AG10803 (cell line): ENCODE data around the gene BAIAP2L1.

Experiments used
- DNase-seq: peaks from one replicate; pipeline ENCODE4 v3.0.0; 2010; ENCODE audit warnings: low read depth
- H3K4me3 ChIP-seq: 2 replicates; pipeline ENCODE4 v1.5.1; 2011; ENCODE audit warnings: mild to moderate bottlenecking, low read length, control low read depth
- TF ChIP-seq, protein P1 (sequence below): conservative IDR thresholded peaks from 2 replicates; pipeline ENCODE4 v1.5.1; 2011; ENCODE audit warnings: mild to moderate bottlenecking, low read length, control low read depth, inconsistent platforms

BAIAP2L1 gene

GRCh38 chr7:98341106-98341505, 59.8 kb downstream of the BAIAP2L1 start:
- DNase-seq, result peak; percentile 79
- TF ChIP-seq, protein P1, sequence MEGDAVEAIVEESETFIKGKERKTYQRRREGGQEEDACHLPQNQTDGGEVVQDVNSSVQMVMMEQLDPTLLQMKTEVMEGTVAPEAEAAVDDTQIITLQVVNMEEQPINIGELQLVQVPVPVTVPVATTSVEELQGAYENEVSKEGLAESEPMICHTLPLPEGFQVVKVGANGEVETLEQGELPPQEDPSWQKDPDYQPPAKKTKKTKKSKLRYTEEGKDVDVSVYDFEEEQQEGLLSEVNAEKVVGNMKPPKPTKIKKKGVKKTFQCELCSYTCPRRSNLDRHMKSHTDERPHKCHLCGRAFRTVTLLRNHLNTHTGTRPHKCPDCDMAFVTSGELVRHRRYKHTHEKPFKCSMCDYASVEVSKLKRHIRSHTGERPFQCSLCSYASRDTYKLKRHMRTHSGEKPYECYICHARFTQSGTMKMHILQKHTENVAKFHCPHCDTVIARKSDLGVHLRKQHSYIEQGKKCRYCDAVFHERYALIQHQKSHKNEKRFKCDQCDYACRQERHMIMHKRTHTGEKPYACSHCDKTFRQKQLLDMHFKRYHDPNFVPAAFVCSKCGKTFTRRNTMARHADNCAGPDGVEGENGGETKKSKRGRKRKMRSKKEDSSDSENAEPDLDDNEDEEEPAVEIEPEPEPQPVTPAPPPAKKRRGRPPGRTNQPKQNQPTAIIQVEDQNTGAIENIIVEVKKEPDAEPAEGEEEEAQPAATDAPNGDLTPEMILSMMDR, result no peak
- no peak overlapping the region for H3K4me3 ChIP-seq

- TF ChIP-seq, protein P1, result no peak
- DNase-seq, result no peak
- no peak overlapping the region for H3K4me3 ChIP-seq
Measured at GRCh38 chr7:98339043-98339442, 61.8 kb downstream of the BAIAP2L1 start.

- H3K4me3 ChIP-seq, result no peak overlapping the region
- DNase-seq, result no peak
- TF ChIP-seq, protein P1, result no peak
Measured at GRCh38 chr7:98338441-98338840, 62.4 kb downstream of the BAIAP2L1 start.

DNA sequence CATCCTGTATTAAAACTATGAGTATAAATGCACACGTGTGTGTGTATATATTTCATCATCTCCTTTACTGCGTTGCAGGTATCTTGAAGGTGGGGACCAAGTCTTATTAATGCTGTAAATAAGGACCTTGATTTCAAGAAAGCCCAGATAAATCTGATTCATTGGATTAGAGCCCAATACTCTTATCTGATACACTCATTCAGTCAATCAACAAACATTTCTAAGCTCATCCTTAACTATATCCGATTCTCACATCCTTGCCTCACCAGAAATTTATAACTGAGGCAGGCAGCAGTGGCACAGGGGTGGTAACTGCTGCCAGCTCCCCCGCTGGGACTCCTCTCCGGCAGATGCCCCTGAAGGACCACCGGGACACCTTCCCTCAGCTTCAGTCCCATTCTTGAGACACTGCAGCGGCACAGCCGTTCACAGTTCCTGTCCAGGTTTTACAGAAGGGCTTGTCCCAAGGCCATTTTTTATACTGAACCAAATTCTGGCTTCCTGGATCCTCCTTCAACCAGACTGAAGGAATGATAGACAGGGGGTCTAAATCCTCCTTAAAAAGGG, 65.4 kb downstream of the BAIAP2L1 start:
- H3K4me3 ChIP-seq, result no peak overlapping the region
- DNase-seq, result no peak
- TF ChIP-seq, protein P1, result no peak

GRCh38 chr7:98334081-98334480, 66.8 kb downstream of the BAIAP2L1 start:
- no peak for DNase-seq
- TF ChIP-seq, protein P1, result no peak
- H3K4me3 ChIP-seq, result no peak overlapping the region

GRCh38 chr7:98330926-98331529, 69.9 kb downstream of the BAIAP2L1 start:
- DNase-seq, result no peak
- TF ChIP-seq, protein P1, result no peak
- H3K4me3 ChIP-seq, result no peak overlapping the region

- TF ChIP-seq, protein P1, result no peak
- no peak overlapping the region for H3K4me3 ChIP-seq
- peak; percentile 64 for DNase-seq
Measured at GRCh38 chr7:98329791-98330373, 71.0 kb downstream of the BAIAP2L1 start.
